CD4-positive, alpha-beta T cell treated with Interleukin-10 for 1 hour (primary cell): ENCODE measurements around the gene AGRN.
"Not testable (repeated sequence)": the region's sequence is repeated elsewhere in the genome, so short reads cannot be mapped to it uniquely, and the experiment has no call there.

Experiments used
- DNase-seq: peaks from one replicate; pipeline ENCODE4 v3.0.0-alpha.2; 2020

AGRN gene

GRCh38 chr1:1001057-1001783 is 18.7 kb upstream of the AGRN start:
- DNase-seq: no peak

DNA sequence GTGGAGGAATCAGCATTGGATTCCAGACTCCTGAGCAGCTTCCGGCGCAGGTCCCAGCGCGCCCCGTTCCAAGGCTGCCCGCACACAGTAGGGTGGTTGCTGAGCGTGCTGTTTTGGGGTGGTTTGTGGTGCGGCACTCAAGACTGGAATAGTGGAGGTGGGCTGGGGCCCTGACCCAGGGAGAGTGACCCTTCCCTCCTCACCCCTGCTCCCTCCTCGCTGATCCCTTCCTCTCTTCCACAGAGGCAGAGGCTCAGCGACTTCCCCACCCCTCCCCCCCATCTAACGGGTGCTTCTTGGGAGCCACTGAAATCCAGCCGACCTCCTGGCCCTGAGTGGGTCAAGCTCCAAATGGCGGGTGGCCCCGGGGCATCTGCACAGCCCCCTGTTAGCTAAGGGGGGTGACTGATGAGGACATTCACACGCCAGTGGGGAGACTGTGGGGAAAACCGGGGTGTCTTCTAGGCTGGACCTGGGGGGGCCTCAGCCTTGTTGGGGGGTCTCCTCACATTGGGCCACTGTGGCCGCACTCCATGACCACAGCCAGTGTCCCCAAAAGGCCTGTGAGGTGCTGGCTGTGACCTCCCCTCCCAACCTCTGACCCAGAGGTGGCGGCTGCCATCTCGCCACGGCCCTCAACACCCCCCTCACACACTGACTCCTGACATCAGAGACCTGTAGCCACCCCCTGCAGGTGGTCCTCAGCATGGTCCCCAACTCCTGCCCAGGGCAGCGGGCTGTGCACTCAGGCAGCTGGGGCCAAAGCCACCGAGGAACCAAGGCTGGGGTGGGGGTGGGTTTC is 16.1 kb upstream of the AGRN start:
- DNase-seq: no peak

DNA sequence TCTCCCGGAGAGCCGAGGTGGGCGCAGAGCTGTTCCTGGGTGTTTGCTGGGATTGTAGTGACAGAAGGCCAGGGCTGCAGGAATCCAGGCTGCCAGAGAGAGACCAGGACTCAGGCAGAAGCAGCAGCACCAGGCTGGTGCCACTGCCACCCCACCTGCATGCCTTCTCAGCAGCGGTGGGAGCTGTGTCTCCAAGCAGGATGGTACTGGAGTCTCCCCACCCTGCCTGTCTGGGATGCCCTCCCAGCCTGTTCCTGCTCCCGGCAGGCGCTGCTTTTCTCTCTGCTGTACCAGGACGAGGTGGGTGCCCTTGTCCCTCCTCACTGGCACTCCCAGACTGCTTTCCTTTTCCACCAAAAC is 15.5 kb upstream of the AGRN start:
- DNase-seq: no peak

DNA sequence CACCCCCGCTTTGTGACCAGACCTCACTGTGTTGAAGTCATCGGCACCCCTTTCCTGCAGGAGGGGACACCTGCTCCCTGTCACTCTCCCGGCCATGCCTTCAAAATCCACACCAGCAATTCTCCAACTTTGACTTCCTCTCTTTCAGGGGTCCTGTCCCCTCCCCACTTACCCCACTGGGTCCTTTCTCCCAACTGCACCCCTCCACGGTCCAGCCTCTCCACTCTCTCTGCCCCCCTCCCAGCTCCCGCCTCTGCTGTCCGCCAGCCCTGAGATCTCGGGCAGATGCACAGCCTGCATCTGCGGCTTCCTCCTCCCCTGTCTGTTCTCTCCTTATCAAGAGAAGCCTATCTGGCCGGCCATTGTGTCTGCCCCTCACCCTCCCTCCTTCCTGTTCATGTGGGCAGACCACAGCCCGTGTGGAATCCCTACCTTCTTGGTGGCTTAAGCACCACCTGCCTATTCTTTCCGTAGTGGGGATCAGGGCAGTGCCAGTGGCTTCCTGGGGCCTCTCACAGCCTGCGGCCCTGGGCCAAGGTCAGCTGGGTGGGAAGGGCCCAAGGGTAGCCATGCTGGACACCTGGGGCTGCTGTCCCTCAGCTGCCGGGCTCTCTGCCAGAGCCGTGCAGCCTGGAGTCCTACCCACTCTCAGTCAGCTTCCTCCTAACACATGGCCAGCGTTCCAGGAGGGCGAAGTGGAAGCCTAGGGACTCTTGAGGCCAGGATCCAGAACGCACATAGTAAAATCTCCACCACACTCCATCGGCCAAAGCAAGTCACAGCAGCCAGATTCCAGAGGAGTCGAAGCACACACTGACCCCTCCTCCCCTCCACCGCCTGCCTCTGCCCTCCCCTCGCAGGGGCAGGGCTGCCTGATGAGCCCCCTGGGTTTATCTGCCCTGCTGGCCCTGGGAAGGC is 14.9 kb upstream of the AGRN start:
- DNase-seq: no peak

GRCh38 chr1:1005774-1006304 is 14.1 kb upstream of the AGRN start:
- DNase-seq: no peak

GRCh38 chr1:1006305-1007159 is 13.4 kb upstream of the AGRN start:
- no peak for DNase-seq

DNA sequence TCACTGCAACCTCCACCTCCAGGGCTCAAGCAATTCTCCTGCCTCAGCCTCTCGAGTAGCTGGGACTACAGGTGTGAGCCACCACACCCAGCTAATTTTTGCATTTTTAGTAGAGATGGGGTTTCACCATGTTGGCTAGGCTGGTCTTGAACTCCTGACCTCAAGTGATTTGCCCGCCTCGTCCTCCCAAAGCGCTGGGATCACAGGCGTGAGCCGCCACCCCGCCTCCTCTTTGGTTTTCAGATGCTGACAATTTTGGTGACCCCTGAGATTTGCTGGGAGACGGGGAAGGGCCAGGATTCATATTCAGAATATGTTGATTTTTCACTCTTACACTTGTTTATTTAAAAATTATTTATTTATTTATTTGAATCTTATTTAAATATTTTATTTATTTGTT is 9.8 kb upstream of the AGRN start:
- not testable (repeated sequence) for DNase-seq

DNA sequence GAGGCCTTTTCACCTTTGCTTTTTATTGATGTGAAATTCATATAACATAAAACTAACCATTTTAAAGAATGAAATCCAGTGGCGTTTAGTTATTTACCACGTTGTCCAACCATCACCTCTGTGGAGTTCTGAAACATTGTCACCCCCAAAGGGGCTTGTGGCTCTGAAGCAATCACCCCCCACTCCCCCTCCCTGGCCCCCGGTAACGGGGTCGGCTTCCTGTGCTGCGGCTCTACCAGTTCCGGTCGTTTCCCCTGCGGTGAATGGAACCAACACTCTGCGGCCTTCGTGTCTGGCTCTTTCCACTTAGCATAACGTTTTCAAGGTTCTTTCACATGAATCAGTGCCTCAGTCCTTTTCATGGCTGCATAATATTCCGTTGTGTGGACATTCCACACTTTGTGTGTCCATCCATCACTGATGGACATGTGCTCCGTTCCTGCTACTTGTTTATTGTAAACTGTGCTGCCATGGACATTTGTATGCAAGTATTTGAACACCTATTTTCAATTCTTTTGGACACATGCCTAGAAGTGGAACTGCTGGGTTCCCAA is 8.4 kb upstream of the AGRN start:
- no peak for DNase-seq

- not testable (repeated sequence) for DNase-seq
Observed at GRCh38 chr1:1012736-1013104, 7.2 kb upstream of the AGRN start.

DNA sequence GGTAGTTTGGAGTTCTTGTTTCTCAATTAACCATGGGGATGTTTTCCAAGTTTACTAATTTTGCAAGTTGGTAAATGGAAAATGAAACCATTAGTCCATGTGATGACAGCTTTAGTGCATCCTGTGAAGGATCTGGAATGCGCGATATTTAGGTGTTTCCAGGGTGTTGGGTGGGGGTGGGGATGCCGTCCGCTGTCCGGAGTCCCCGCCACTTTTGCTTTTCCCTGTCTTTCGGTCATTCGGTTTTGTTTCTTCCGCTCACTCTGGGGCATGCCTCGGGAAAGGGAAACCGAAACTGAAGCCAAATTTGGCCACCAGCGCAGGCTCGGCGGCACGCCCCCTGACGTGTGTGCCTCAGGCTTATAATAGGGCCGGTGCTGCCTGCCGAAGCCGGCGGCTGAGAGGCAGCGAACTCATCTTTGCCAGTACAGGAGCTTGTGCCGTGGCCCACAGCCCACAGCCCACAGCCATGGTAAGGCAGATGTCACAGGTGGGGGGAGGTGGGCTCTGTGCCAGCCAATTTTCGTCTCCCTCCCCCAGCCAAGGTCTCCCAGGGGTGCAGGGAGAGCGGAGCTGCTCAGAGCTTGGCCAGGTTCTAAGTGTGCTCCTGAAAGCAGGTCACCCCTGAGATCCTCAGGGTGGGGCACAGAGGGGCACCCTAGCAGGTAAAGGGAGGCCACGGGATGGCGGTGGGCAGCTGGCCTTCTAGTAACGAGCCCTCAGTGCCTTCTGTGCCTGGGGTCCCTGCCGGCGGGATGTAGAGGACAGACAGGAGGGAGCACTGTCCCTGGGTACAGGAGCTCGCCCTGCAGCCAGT is 6.6 kb upstream of the AGRN start, which contains the start of gene ISG15:
ISG15 (plus strand) TSS at position 393 of the 817 bp plus-strand sequence; CDS start at position 470, 77 bp downstream.
- DNase-seq: peak; percentile 91

- peak; percentile 48 for DNase-seq
Observed at GRCh38 chr1:1013922-1014648, 5.8 kb upstream of the AGRN start.

DNA sequence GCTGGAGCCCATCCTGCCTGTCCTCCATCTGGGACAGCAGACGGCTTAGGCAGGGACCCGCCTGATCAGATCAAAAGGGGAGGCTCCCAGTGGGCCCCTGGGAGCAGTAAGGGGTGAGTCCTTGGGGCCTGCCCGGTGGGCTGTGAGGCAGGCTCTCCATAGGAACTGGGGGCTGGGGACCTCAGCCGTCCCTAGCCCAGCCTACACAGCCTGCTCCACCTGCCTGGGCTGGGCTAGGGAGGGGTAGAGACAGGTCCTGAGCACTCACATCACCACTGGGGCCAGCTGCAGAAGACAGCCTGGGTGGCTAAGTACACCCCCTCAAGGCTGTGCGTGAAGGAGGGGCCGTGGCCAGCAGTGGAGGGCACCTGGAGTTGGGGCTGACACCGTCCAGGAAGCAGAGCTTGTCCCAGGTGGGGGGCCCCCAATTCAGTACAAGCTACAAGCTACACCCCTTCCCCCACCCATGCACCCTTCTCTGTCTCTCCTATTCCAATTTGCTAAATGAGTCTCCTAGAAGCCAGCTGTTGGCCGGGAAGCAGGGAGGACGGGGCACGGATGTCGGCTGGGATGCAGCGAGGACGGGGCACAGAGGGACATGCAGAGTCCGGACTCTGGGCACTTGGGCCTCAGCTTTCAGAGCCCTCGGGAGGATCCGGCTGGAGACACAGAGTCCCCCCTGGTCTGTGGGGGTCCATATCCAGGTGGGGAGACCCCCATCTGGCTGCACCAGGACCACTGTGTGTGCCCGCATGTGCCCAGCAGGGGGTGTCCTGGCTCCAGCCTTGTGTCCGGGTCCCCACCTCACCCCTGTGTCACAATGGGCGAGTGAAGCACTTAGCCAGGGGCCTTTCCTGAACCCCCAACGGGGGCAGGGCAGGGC is 4.9 kb upstream of the AGRN start:
- DNase-seq: no peak

DNA sequence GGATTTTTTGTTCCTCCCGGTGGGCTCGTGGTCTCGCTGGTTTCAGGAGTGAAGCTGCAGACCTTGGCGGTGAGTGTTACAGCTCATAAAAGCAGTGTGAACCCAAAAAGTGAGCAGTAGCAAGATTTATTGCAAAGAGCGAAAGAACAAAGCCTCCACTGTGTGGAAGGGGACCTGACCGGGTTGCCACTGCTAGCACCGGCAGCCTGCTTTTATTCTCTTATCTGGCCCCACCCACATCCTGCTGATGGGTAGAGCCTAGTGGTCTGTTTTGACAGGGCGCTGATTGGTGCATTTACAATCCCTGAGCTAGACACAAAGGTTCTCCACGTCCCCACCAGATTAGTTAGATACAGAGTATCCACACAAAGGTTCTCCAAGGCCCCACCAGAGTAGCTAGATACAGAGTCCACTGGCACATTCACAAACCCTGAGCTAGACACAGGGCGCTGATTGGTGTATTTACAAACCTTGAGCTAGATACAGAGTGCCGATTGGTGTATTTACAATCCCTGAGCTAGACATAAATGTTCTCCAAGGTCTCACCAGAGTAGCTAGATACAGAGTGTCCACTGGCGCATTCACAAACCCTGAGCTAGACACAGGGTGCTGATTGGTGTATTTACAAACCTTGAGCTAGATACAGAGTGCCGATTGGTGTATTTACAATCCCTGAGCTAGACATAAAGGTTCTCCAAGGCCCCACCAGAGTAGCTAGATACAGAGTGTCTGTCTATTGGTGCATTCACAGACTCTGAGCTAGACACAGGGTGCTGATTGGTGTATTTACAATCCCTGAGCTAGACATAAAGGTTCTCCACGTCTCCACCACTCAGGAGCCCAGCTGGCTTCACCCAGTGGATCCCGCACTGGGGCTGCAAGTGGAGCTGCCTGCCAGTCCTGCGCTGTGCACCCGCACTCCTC is 2.3 kb upstream of the AGRN start:
- DNase-seq: not testable (repeated sequence)

- not testable (repeated sequence) for DNase-seq
Observed at GRCh38 chr1:1018321-1018685, 1.6 kb upstream of the AGRN start.

- peak; percentile 79 for DNase-seq
Observed at GRCh38 chr1:1019122-1019999, 559 bp upstream of the AGRN start.

DNA sequence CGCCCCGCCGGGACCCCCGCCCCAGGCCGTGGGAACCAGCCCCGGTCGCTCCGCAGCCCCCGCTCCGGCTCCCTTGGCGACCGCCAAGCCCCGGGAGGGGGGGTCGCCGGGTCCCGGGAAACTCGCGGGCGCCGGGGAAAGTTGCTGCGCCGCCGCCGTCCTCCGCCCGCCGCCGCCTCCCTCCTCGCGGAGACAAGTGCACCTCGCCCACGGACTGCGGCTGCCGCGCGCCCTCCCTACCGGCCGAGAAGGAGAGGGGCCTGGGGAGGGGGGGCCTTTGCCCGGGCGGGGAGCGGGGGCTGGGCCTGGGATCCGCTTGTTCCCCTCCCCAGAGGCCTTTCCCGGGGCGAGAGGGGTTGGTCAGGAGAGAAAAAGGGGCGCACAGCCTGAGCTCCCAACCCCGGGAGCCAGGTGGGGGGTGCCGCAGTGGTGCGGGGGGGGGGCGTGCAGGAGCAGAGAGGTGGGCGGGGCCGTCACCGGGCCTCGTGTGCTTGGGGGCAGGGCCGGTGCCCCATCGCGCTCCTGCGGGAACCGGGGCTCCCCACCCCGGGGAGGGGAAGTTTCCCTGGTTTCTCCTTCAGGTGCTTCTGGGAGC is 592 bp downstream of the AGRN start:
- no peak for DNase-seq
